Mesodermal cell (in vitro differentiated cells): ENCODE results near the gene NR3C2.

Source experiments
- H3K27ac ChIP-seq: 2 replicates; pipeline ENCODE4 v1.7.0; 2013; ENCODE audit warnings: mild to moderate bottlenecking, low read depth, low read length, moderate library complexity; ENCODE audit not compliant: severe bottlenecking
- H3K36me3 ChIP-seq: 2 replicates; pipeline ENCODE4 v1.7.1; 2013; ENCODE audit warnings: mild to moderate bottlenecking, low read length, moderate library complexity; ENCODE audit not compliant: control insufficient read depth, insufficient read depth
- H3K4me1 ChIP-seq: one replicate; pipeline ENCODE4 v1.7.1; 2013; ENCODE audit warnings: mild to moderate bottlenecking, low read length; ENCODE audit not compliant: insufficient read depth, control insufficient read depth, poor library complexity, severe bottlenecking
- H3K4me3 ChIP-seq: 2 replicates; pipeline ENCODE4 v1.7.0; 2013; ENCODE audit warnings: low read length, control low read depth, mild to moderate bottlenecking; ENCODE audit not compliant: insufficient read depth, poor library complexity, severe bottlenecking; ENCODE audit errors: extremely low read depth
- H3K9me3 ChIP-seq: 2 replicates; pipeline ENCODE4 v1.7.1; 2013; ENCODE audit warnings: mild to moderate bottlenecking, low read length, moderate library complexity; ENCODE audit not compliant: control insufficient read depth
- WGBS, 2 experiments: methylation state at CpG; one replicate each; pipeline ENCODE4 v1.1.5; 2013; ENCODE audit warnings: missing lambda C conversion rate in 2 of 2; ENCODE audit not compliant: insufficient coverage in 2 of 2; 5-methylcytosine and 5-hydroxymethylcytosine counted together

NR3C2 gene

GRCh38 chr4:148268835-148269234 is 173.4 kb downstream of the NR3C2 start:
- Histone ChIP-seq H3K36me3 (no peaks in the 10 kb centered on the region), H3K4me3 (no peak overlapping the region), H3K4me1 (no peaks in the 10 kb centered on the region), H3K9me3 (no peaks in the 10 kb centered on the region), H3K27ac (no peak overlapping the region)
- WGBS, 2 experiments, result 57 to 100% methylated on average over 1 of the region's 3 CpGs

GRCh38 chr4:148266921-148267320 is 175.3 kb downstream of the NR3C2 start:
- Histone ChIP-seq H3K36me3 (no peaks in the 10 kb centered on the region), H3K4me3 (no peak overlapping the region), H3K27ac (no peak overlapping the region), H3K4me1 (no peaks in the 10 kb centered on the region), H3K9me3 (no peaks in the 10 kb centered on the region)
- WGBS, 2 experiments, result 80 to 100% methylated on average over 1 of the region's 2 CpGs

GRCh38 chr4:148266240-148266639 is 176.0 kb downstream of the NR3C2 start:
- Histone ChIP-seq H3K4me3 (no peak overlapping the region), H3K36me3 (no peaks in the 10 kb centered on the region), H3K4me1 (no peaks in the 10 kb centered on the region), H3K27ac (no peak overlapping the region), H3K9me3 (no peaks in the 10 kb centered on the region)
- WGBS, 2 experiments, result 89 to 90% methylated on average over 7 of the region's 7 CpGs

GRCh38 chr4:148265627-148266026 is 176.6 kb downstream of the NR3C2 start:
- Histone ChIP-seq H3K36me3 (no peaks in the 10 kb centered on the region), H3K4me3 (no peak overlapping the region), H3K9me3 (no peaks in the 10 kb centered on the region), H3K27ac (no peak overlapping the region), H3K4me1 (no peaks in the 10 kb centered on the region)
- 83 to 94% methylated on average over 1 to 4 of the region's 5 CpGs for WGBS, 2 experiments

- no peaks in the 10 kb centered on the region for H3K36me3 ChIP-seq
- WGBS, 2 experiments, result no CpG with 5 or more reads among the region's 2 CpGs
- H3K4me3 ChIP-seq, result no peak overlapping the region
- no peak overlapping the region for H3K27ac ChIP-seq
- H3K9me3 ChIP-seq, result no peaks in the 10 kb centered on the region
- no peaks in the 10 kb centered on the region for H3K4me1 ChIP-seq
These were observed 178.4 kb downstream of the NR3C2 start for GRCh38 chr4:148263802-148264201.

GRCh38 chr4:148263127-148263526 is 179.1 kb downstream of the NR3C2 start:
- H3K9me3 ChIP-seq, result no peaks in the 10 kb centered on the region
- no peak overlapping the region for H3K4me3 ChIP-seq
- no peaks in the 10 kb centered on the region for H3K4me1 ChIP-seq
- H3K27ac ChIP-seq, result no peak overlapping the region
- no peaks in the 10 kb centered on the region for H3K36me3 ChIP-seq
- 78 to 84% methylated on average over 3 of the region's 4 CpGs for WGBS, 2 experiments

GRCh38 chr4:148261848-148262247 is 180.4 kb downstream of the NR3C2 start:
- Histone ChIP-seq H3K36me3 (no peaks in the 10 kb centered on the region), H3K4me1 (no peaks in the 10 kb centered on the region), H3K4me3 (no peak overlapping the region), H3K9me3 (no peaks in the 10 kb centered on the region), H3K27ac (no peak overlapping the region)
- 59 to 78% methylated on average over 2 to 3 of the region's 4 CpGs for WGBS, 2 experiments

GRCh38 chr4:148259841-148260240 is 182.4 kb downstream of the NR3C2 start:
- no peak overlapping the region for H3K27ac ChIP-seq
- H3K9me3 ChIP-seq, result no peaks in the 10 kb centered on the region
- H3K4me3 ChIP-seq, result no peak overlapping the region
- H3K4me1 ChIP-seq, result no peaks in the 10 kb centered on the region
- no peaks in the 10 kb centered on the region for H3K36me3 ChIP-seq
- WGBS, 2 experiments, result no CpG with 5 or more reads among the region's 3 CpGs

GRCh38 chr4:148258535-148258934 is 183.7 kb downstream of the NR3C2 start:
- Histone ChIP-seq H3K4me3 (no peak overlapping the region), H3K27ac (no peak overlapping the region), H3K36me3 (no peaks in the 10 kb centered on the region), H3K9me3 (no peaks in the 10 kb centered on the region), H3K4me1 (no peaks in the 10 kb centered on the region)
- 91 to 93% methylated on average over 6 to 7 of the region's 7 CpGs for WGBS, 2 experiments

GRCh38 chr4:148255344-148255720 is 186.9 kb downstream of the NR3C2 start:
- Histone ChIP-seq H3K9me3 (no peaks in the 10 kb centered on the region), H3K4me3 (no peak overlapping the region), H3K36me3 (no peaks in the 10 kb centered on the region), H3K27ac (no peak overlapping the region), H3K4me1 (no peaks in the 10 kb centered on the region)
- WGBS, 2 experiments, result no CpG with 5 or more reads among the region's 1 CpG

- Histone ChIP-seq H3K27ac (no peak overlapping the region), H3K4me1 (no peaks in the 10 kb centered on the region), H3K36me3 (no peaks in the 10 kb centered on the region), H3K9me3 (no peaks in the 10 kb centered on the region), H3K4me3 (no peak overlapping the region)
- WGBS, 2 experiments, result no CpG with 5 or more reads among the region's 1 CpG
These were observed 187.4 kb downstream of the NR3C2 start for GRCh38 chr4:148254621-148255343.
